Tibial nerve (tissue), 4 donors: ENCODE results near the gene AVP. TPM values are rescaled to one million over a fixed set of nuclear protein-coding genes. Genes with fewer than 3 reads are reported as not detected.

ENCODE experiments used
- DNase-seq, 2 donors: peaks; one replicate each; pipeline ENCODE4 v3.0.0-alpha.2; 2019; ENCODE audit warnings: low spot score in 2 of 2
- H3K27ac ChIP-seq, 4 donors: fragments of 200-600 bp; sonication (generic) in 3 of 4; one replicate each; pipeline ENCODE4 v1.5.1; 2017 to 2019; ENCODE audit warnings: mild to moderate bottlenecking in 1 of 4
- H3K27me3 ChIP-seq, 2 donors: fragments of 200-600 bp; sonication (generic) in 1 of 2; one replicate each; pipeline versions ENCODE4 v1.5.1 to v1.6.0; 2017 to 2019
- H3K36me3 ChIP-seq, 3 donors: fragments of 200-600 bp; sonication (generic); one replicate each; pipeline ENCODE4 v1.5.1; 2018 to 2019
- H3K4me1 ChIP-seq, 4 donors: fragments of 200-600 bp; sonication (generic) in 3 of 4; one replicate each; pipeline ENCODE4 v1.5.1; 2017 to 2019
- H3K4me3 ChIP-seq, 4 donors: fragments of 200-600 bp; sonication (generic) in 3 of 4; one replicate each; pipeline ENCODE4 v1.5.1; 2017 to 2019; ENCODE audit warnings: mild to moderate bottlenecking in 1 of 4, moderate library complexity in 1 of 4
- H3K9me3 ChIP-seq, 4 donors: fragments of 200-600 bp; sonication (generic) in 3 of 4; one replicate each; pipeline ENCODE4 v1.5.1; 2017 to 2019
- CTCF ChIP-seq, 5 experiments: fragments of 200-600 bp in 3 of 5; fragments of 450-650 bp in 2 of 5; sonication (generic) in 3 of 5; IDR thresholded peaks; one replicate each; pipeline ENCODE4 v1.5.1; 2016 to 2019; ENCODE audit warnings: antibody characterized with exemption in 5 of 5, mild to moderate bottlenecking in 3 of 5, moderate library complexity in 2 of 5
- EP300 ChIP-seq, 2 donors: sonication (generic); formaldehyde crosslinking; IDR thresholded peaks; one replicate each; pipeline ENCODE4 v1.6.1; 2017; ENCODE audit warnings: antibody characterized with exemption in 2 of 2, mild to moderate bottlenecking in 1 of 2
- POLR2A ChIP-seq, 2 donors: fragments of 450-650 bp; IDR thresholded peaks; one replicate each; pipeline ENCODE4 v1.6.1; 2017; ENCODE audit warnings: antibody characterized with exemption in 2 of 2, mild to moderate bottlenecking in 2 of 2, moderate library complexity in 2 of 2
- WGBS, 2 donors: methylation state at CpG; one replicate each; pipeline ENCODE4 v1.1.5; 2018; 5-methylcytosine and 5-hydroxymethylcytosine counted together
- total RNA-seq, 4 donors: library from RNA; depleted of rRNA; stranded (reverse); fragments of >200 nt; gene quantifications; one replicate each; pipeline ENCODE4 v1.1.0, GENCODE V29; 2016

Gene AVP
- total RNA-seq, 4 donors from 2014 or later, result not detected

GRCh38 chr20:3094848-3095629 is 10.5 kb upstream of the AVP start:
- Histone ChIP-seq H3K27me3 (peaks cover 0 to 42% of the 10 kb centered on the region in 2 donors), H3K4me1 (peaks cover 0 to 9% (median 0%) of the 10 kb centered on the region in 4 donors), H3K36me3 (no peaks in the 10 kb centered on the region), H3K27ac (no peak overlapping the region), H3K9me3 (no peaks in the 10 kb centered on the region), H3K4me3 (no peak overlapping the region)
- no peak for DNase-seq
- TF ChIP-seq CTCF (IDR thresholded peaks at IDR 0.05), result no peak
- no peak for TF ChIP-seq POLR2A (IDR thresholded peaks at IDR 0.05)
- no peak for TF ChIP-seq EP300 (IDR thresholded peaks at IDR 0.05)
- WGBS, 2 donors, result 83 to 86% methylated on average over 13 of the region's 13 CpGs

- no peaks in the 10 kb centered on the region for H3K9me3 ChIP-seq
- WGBS, 2 donors, result 57 to 73% methylated on average over 8 to 10 of the region's 10 CpGs
- H3K27me3 ChIP-seq, result peaks cover 0 to 41% of the 10 kb centered on the region in 2 donors
- no peak overlapping the region for H3K4me3 ChIP-seq
- DNase-seq, result no peak
- no peak overlapping the region for H3K27ac ChIP-seq
- H3K4me1 ChIP-seq, result peaks cover 0 to 9% (median 0%) of the 10 kb centered on the region in 4 donors
- TF ChIP-seq CTCF (IDR thresholded peaks at IDR 0.05) (no peak), EP300 (IDR thresholded peaks at IDR 0.05) (no peak), POLR2A (IDR thresholded peaks at IDR 0.05) (no peak)
- H3K36me3 ChIP-seq, result no peaks in the 10 kb centered on the region
These were observed 9.4 kb upstream of the AVP start for GRCh38 chr20:3093861-3094361.

GRCh38 chr20:3092611-3093379 is 8.3 kb upstream of the AVP start:
- Histone ChIP-seq H3K27ac (no peak overlapping the region), H3K9me3 (no peaks in the 10 kb centered on the region), H3K4me1 (peaks cover 0 to 9% (median 0%) of the 10 kb centered on the region in 4 donors), H3K36me3 (no peaks in the 10 kb centered on the region), H3K4me3 (peak overlapping the region in 3 of 4 donors; percentile 9 to 41 (median 15)), H3K27me3 (peaks cover 0 to 41% of the 10 kb centered on the region in 2 donors)
- WGBS, 2 donors, result 6 to 10% methylated on average over 39 to 73 of the region's 81 CpGs
- no peak for DNase-seq
- TF ChIP-seq EP300 (IDR thresholded peaks at IDR 0.05), result no peak
- no peak for TF ChIP-seq POLR2A (IDR thresholded peaks at IDR 0.05)
- TF ChIP-seq CTCF (IDR thresholded peaks at IDR 0.05), result no peak

GRCh38 chr20:3090565-3090964 is 6.0 kb upstream of the AVP start:
- Histone ChIP-seq H3K36me3 (no peaks in the 10 kb centered on the region), H3K4me1 (peaks cover 0 to 9% (median 0%) of the 10 kb centered on the region in 4 donors), H3K4me3 (no peak overlapping the region), H3K27me3 (peaks cover 0 to 43% of the 10 kb centered on the region in 2 donors), H3K9me3 (no peaks in the 10 kb centered on the region), H3K27ac (no peak overlapping the region)
- 0 to 6% methylated on average over 1 of the region's 1 CpG for WGBS, 2 donors
- TF ChIP-seq CTCF (IDR thresholded peaks at IDR 0.05) (no peak), EP300 (IDR thresholded peaks at IDR 0.05) (no peak), POLR2A (IDR thresholded peaks at IDR 0.05) (no peak)
- no peak for DNase-seq
